ENCODE results near the gene PXT1.

The PXT1 gene

DNA sequence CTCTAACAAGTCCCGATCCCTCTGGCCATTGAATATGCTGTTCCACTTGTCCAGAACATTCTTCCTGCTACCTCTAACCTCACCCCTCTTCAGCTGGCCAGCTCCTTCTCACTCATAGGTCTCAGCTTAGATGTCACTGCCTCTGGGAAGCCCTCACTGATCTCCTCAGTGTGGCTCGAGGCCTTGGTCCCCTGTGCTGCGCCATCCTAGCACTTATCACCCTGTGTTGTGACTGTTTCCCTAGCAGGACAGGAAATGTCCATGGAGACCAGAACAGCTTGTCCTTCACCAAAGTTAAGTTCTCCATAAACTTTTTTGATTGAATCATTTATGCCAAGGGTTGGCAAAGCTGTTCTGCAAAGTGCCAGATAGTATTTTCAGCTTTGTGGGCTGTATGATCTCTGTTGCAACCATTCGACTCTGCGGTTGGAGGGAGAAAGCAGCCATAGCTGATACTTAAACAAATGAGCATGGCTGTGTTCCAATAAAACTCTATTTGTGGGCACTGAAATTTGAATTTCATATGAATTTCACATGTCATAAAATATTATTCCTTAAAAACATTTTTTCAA lies 99.5 kb downstream of the PXT1 start:
- DNase-seq, result no peak

DNA sequence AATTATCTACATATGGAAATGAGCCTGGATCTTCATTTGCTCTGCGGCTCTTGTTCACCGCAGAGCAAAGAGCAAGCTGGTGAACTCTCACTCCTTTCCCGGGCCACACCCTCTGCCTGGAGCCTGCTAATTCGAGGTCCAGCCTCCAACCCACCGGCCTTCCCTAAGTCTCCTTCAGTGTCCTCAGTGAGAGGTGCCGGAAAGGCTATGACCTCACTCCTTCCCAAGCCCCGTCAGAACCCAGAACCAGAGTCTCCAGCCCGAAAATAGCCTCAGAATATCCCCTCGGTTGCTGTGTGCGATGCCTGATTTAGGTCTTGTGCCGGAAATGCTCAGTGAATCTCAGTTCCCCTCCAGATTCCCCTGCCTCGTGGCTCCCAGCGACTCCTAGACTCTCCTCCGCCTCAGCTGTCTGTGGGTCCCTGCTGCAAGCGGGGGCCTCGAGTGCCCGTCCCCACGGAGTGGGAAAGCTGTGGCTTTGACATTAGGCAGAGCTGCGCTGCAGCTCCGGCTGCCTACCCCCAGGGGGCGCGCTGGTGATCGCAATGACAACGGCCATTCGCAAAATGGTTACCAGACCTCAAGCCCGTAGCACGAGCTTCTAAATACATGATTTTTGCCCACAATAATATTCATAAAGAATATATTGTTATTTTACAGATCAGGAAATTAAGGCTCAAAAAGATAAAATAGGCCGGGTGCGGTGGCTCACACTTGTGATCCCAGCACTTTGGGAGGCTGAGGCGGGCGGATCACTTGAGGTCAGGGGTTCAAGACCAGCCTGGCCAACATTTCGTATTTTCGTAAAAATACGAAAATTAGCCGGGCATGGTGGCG lies 101.8 kb downstream of the PXT1 start:
- DNase-seq, result peak; percentile 90
